ENCODE results near the gene CAST.

The CAST gene

DNA sequence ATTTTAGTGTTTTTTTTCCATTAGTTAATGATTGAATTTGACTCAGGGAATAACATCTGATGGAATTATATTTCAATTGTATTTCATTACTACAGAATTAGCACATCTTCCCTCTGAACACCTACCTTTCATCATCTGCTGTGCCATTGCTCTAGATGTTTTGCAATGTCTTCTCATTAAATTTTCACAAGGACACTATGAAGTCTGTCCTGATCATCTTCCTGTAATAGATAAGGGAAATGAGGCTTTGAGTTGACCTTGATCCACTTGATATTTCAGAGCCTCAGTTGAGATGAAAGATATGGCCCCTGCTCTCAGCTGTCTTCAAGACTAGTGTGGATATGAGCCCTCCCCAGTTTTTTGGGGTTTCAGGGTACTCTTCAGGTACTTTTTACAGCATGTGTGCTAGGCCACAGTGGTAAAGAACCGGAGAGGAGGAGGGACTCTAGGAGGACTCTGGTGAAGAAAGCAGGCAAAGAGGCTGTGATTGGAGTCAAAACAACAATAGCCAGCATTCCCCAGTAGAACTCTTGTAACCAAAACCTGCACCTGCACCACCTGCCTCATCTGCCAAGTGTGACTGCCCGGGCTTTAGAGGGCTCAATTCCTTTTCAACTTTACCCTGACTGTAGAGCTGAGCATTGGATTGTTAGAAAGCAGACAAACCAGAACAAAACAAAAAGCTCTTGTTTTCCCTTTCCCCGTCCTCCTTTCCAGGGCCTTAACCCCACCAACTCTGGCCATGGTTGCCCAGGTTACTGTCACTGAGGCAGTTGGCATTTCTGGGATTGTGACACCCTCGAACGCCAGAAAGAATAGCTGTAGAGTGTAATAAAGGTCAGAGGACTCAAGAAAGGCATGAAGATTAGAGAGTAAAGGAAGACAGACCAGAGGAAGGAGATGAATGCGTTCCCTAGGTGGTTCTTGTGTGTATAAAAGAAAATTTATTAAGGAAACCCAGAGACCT is 89.3 kb downstream of the CAST start (continued):
- TF ChIP-seq, protein P1, sequence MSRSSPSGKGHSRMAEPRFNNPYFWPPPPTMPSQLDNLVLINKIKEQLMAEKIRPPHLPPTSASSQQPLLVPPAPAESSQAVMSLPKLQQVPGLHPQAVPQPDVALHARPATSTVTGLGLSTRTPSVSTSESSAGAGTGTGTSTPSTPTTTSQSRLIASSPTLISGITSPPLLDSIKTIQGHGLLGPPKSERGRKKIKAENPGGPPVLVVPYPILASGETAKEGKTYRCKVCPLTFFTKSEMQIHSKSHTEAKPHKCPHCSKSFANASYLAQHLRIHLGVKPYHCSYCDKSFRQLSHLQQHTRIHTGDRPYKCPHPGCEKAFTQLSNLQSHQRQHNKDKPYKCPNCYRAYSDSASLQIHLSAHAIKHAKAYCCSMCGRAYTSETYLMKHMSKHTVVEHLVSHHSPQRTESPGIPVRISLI (tag by site-specific recombination; IDR thresholded peaks at IDR 0.05): no peak
- TF ChIP-seq, protein P2, sequence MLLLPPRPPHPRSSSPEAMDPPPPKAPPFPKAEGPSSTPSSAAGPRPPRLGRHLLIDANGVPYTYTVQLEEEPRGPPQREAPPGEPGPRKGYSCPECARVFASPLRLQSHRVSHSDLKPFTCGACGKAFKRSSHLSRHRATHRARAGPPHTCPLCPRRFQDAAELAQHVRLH (tag by site-specific recombination; IDR thresholded peaks at IDR 0.05): no peak

- POLR2A ChIA-PET: interaction anchor here (0.6 to 1.4 kb wide), 6 partner anchors 23 to 891 kb away, joined by 3 to 5 read pairs (median 4); partner anchors contain the start of genes ERAP1 and RIOK2
- no peak overlapping the region for H3K4me3 ChIP-seq (ENCODE audit: low read depth, low read length)
- H3K27ac ChIP-seq (ENCODE audit: extremely low read depth, low read depth, low read length): no peak overlapping the region
- no peaks in the 10 kb centered on the region for H3K4me1 ChIP-seq (ENCODE audit: control insufficient read depth, insufficient read depth, low read length)
- no peaks in the 10 kb centered on the region for H3K9me3 ChIP-seq (ENCODE audit: control insufficient read depth, insufficient read depth, low read depth, low read length)
- CTCF ChIA-PET: interaction anchor here (0.5 to 3.3 kb wide), 43 partner anchors 9 to 414 kb away, joined by 3 to 32 read pairs (median 4); partner anchors contain the start of gene LIX1
- peaks cover 30 to 75% of the 10 kb centered on the region in 2 experiments for H3K36me3 ChIP-seq (ENCODE audit: control insufficient read depth in 2 of 2, insufficient read depth in 1 of 2, low read length in 2 of 2)
- TF ChIP-seq KLF8 (tag by site-specific recombination; IDR thresholded peaks at IDR 0.05): no peak
- peak; percentile 84 for TF ChIP-seq ZNF654 (tag by site-specific recombination; IDR thresholded peaks at IDR 0.05; ENCODE audit: low read depth)
- TF ChIP-seq, protein P1 (tag by site-specific recombination; IDR thresholded peaks at IDR 0.05): peak; percentile 100
- TF ChIP-seq CTCF (tag by site-specific recombination; IDR thresholded peaks at IDR 0.05): peak; percentile 29; the same call in 1 of the 2 replicates
Measured at GRCh38 chr5:96752341-96753016, 90.3 kb downstream of the CAST start.

DNA sequence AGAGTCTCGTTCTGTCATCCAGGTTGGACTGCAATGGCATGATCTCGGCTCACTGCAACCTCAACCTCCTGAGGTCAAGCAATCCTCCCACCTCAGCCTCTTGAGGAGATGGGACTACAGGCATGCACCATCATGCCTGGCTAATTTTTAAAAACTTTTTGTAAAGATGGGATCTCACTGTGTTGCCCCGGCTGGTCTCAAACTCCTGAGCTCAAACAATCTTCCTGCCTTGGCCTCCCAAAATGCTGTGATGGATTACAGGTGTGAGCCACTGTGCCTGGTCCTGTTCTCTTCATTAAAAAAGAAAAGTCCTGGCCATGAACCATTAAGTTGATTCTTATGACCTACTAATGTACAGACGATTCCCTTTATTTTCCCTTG is 90.8 kb downstream of the CAST start:
- POLR2A ChIA-PET: interaction anchor here (0.6 to 1.4 kb wide), 6 partner anchors 24 to 892 kb away, joined by 3 to 5 read pairs (median 4); partner anchors contain the start of genes ERAP1 and RIOK2

More for the DNA sequence above, 90.8 kb downstream of the CAST start:
- Histone ChIP-seq H3K27ac (ENCODE audit: extremely low read depth, low read depth, low read length) (no peak overlapping the region), H3K4me3 (ENCODE audit: low read depth, low read length) (no peak overlapping the region), H3K36me3 (ENCODE audit: control insufficient read depth in 2 of 2, insufficient read depth in 1 of 2, low read length in 2 of 2) (peaks cover 34 to 79% of the 10 kb centered on the region in 2 experiments), H3K9me3 (ENCODE audit: control insufficient read depth, insufficient read depth, low read depth, low read length) (no peaks in the 10 kb centered on the region), H3K4me1 (ENCODE audit: control insufficient read depth, insufficient read depth, low read length) (no peaks in the 10 kb centered on the region)
- TF ChIP-seq ZNF121 (tag by site-specific recombination; IDR thresholded peaks at IDR 0.05) (peak; percentile 97), ZNF18 (tag by site-specific recombination; IDR thresholded peaks at IDR 0.05) (no peak), ZNF544 (tag by site-specific recombination; IDR thresholded peaks at IDR 0.05) (no peak), ZNF174 (tag by site-specific recombination; IDR thresholded peaks at IDR 0.05) (no peak), ZBTB20 (tag by site-specific recombination; IDR thresholded peaks at IDR 0.05) (no peak)
- CTCF ChIA-PET: interaction anchor here (0.6 to 3.3 kb wide), 30 partner anchors 10 to 414 kb away, joined by 3 to 32 read pairs (median 4); partner anchors contain the start of gene LIX1

Measured in HEK293 (cell line).